Transverse colon (tissue), 4 donors: Measurements from ENCODE around the gene ZDHHC23. TPM values are rescaled to one million over a fixed set of nuclear protein-coding genes. Genes with fewer than 3 reads are reported as not detected.

ENCODE experiments used
- DNase-seq: peaks from one replicate; pipeline ENCODE4 v3.0.0-alpha.2; 2019
- H3K27ac ChIP-seq, 4 donors: fragments of 200-600 bp; sonication (generic); 2 replicates each; pipeline ENCODE4 v1.5.1; 2016 to 2018; ENCODE audit warnings: inconsistent platforms in 4 of 4
- H3K27me3 ChIP-seq: fragments of 200-600 bp; sonication (generic); 2 replicates; pipeline ENCODE4 v1.5.1; 2017; ENCODE audit warnings: inconsistent platforms
- H3K36me3 ChIP-seq, 4 donors: fragments of 200-600 bp; sonication (generic); 2 replicates each; pipeline ENCODE4 v1.5.1; 2017 to 2019; ENCODE audit warnings: inconsistent platforms in 4 of 4
- H3K4me1 ChIP-seq, 4 donors: fragments of 200-600 bp; sonication (generic); 2 replicates each; pipeline ENCODE4 v1.5.1; 2017 to 2020; ENCODE audit warnings: inconsistent platforms in 4 of 4
- H3K4me3 ChIP-seq, 4 donors: fragments of 200-600 bp; sonication (generic); 1 replicate in 1 of 4; 2 replicates in 3 of 4; pipeline versions ENCODE4 v1.5.1 to v1.6.1; 2017 to 2019; ENCODE audit warnings: inconsistent platforms in 4 of 4
- H3K9me3 ChIP-seq, 2 donors: fragments of 200-600 bp; sonication (generic); 2 replicates each; pipeline ENCODE4 v1.5.1; 2017 to 2019; ENCODE audit warnings: inconsistent platforms in 2 of 2
- EP300 ChIP-seq: sonication (generic); formaldehyde crosslinking; IDR thresholded peaks from one replicate; pipeline ENCODE4 v1.6.1; 2017; ENCODE audit warnings: antibody characterized with exemption, low read depth
- POLR2A ChIP-seq: fragments of 450-650 bp; IDR thresholded peaks from one replicate; pipeline ENCODE4 v1.6.1; 2016; ENCODE audit warnings: antibody characterized with exemption, mild to moderate bottlenecking, moderate library complexity
- POLR2AphosphoS5 ChIP-seq, 3 donors: sonication (generic); formaldehyde crosslinking; IDR thresholded peaks; one replicate each; pipeline ENCODE4 v1.6.1; 2016; ENCODE audit warnings: antibody characterized with exemption in 3 of 3
- WGBS, 2 donors: methylation state at CpG; one replicate each; pipeline ENCODE4 v1.1.5; 2018; ENCODE audit warnings: low coverage in 1 of 2; 5-methylcytosine and 5-hydroxymethylcytosine counted together
- in situ Hi-C, 4 donors: fragments of 200-750 bp; cut with MboI; loops; one replicate each; pipeline versions ENCODE4 v1.15.0 to v1.15.1; 2017; ENCODE audit warnings: low sequenced_read_pairs in 3 of 4, low pct_ligation_motif_present in 1 of 4, low pct_unique_long_range_greater_than_20kb in 1 of 4
- intact Hi-C: fragments of 100-400 bp; cut with DNase I; formaldehyde crosslinking; loops from one replicate; pipeline ENCODE4 v1.15.1; 2023; ENCODE audit warnings: low total_unique reads
- total RNA-seq, 4 donors: library from RNA; depleted of rRNA; stranded (reverse); fragments of >200 nt; gene quantifications; one replicate each; pipeline ENCODE4 v1.1.0, GENCODE V29; 2016
- TF ChIP-seq, protein P1 (sequence below), 5 experiments: fragments of 200-600 bp in 3 of 5; fragments of 450-650 bp in 2 of 5; sonication (generic) in 3 of 5; IDR thresholded peaks; 1 replicate in 2 of 5; 2 replicates in 3 of 5; pipeline ENCODE4 v1.5.1; 2016 to 2017; ENCODE audit warnings: antibody characterized with exemption in 5 of 5, inconsistent platforms in 3 of 5, mild to moderate bottlenecking in 2 of 5, moderate library complexity in 1 of 5

The ZDHHC23 gene
- total RNA-seq, 4 donors from 2014 or later, result 22.1 to 52.8 (median 42.6) TPM

DNA sequence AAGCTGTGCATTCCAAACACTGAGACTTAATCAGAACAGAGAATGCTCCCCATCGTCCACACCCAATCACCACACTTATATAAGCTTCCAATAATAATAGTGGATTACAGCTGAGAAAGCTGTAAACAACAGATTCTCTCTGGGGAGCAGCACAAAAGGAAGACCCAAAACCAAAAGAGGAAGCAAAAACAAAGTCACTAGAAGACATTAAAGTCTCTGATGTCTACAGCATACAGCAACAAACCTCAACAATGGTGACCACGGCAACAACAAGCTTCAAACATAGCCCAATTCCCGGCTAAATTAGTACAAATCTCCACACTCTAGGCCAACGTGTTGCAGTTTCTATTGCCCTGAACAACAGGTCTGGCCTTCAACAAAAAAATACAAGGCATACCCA is 37.7 kb downstream of the ZDHHC23 start:
- H3K4me1 ChIP-seq, result no peaks in the 10 kb centered on the region
- no peak for DNase-seq
- no peak overlapping the region for H3K27ac ChIP-seq
- no peak overlapping the region for H3K4me3 ChIP-seq
- intact Hi-C loops (no loop called here), in situ Hi-C loops (no loop called here)
- H3K9me3 ChIP-seq, result no peaks in the 10 kb centered on the region
- peaks cover 0 to 11% (median 0%) of the 10 kb centered on the region in 4 donors for H3K36me3 ChIP-seq
- 38 to 75% methylated on average over 1 to 4 of the region's 4 CpGs for WGBS, 2 donors
- no peak for TF ChIP-seq EP300
- no peak for TF ChIP-seq POLR2A
- no peak for TF ChIP-seq POLR2AphosphoS5 (IDR thresholded peaks at IDR 0.05)
- TF ChIP-seq, protein P1, sequence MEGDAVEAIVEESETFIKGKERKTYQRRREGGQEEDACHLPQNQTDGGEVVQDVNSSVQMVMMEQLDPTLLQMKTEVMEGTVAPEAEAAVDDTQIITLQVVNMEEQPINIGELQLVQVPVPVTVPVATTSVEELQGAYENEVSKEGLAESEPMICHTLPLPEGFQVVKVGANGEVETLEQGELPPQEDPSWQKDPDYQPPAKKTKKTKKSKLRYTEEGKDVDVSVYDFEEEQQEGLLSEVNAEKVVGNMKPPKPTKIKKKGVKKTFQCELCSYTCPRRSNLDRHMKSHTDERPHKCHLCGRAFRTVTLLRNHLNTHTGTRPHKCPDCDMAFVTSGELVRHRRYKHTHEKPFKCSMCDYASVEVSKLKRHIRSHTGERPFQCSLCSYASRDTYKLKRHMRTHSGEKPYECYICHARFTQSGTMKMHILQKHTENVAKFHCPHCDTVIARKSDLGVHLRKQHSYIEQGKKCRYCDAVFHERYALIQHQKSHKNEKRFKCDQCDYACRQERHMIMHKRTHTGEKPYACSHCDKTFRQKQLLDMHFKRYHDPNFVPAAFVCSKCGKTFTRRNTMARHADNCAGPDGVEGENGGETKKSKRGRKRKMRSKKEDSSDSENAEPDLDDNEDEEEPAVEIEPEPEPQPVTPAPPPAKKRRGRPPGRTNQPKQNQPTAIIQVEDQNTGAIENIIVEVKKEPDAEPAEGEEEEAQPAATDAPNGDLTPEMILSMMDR (IDR thresholded peaks at IDR 0.05), result no peak
- H3K27me3 ChIP-seq, result no peaks in the 10 kb centered on the region

DNA sequence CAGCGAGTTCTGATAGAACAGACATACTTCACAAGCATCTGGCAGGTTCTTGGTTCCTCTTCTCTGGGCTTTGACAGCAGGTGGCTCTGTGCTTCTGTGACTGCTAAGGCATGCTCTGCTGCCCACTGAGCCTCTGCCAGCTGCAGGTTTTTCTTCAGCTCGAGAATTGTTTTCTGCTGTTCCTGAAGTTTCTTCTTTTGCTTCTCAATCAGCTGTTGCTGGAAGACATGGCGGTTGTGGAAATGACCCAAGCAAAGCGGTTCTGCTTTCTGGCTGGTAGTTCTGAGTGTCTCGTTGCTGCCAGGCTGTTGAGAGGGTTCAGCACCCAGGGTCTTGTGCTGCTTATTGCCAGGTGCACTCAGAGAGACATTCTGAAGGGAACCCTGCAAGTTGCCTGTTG is 57.7 kb downstream of the ZDHHC23 start:
- Histone ChIP-seq H3K27ac (no peak overlapping the region), H3K9me3 (no peaks in the 10 kb centered on the region), H3K4me3 (no peak overlapping the region), H3K4me1 (no peaks in the 10 kb centered on the region), H3K27me3 (no peaks in the 10 kb centered on the region), H3K36me3 (peaks cover 0 to 15% (median 6%) of the 10 kb centered on the region in 4 donors)
- TF ChIP-seq, protein P1 (IDR thresholded peaks at IDR 0.05), result no peak
- TF ChIP-seq EP300 (no peak), POLR2AphosphoS5 (IDR thresholded peaks at IDR 0.05) (no peak), POLR2A (no peak)
- DNase-seq, result peak; percentile 10
- in situ Hi-C loops (no loop called here), intact Hi-C loops (no loop called here)
- 88 to 90% methylated on average over 2 to 5 of the region's 5 CpGs for WGBS, 2 donors

- Histone ChIP-seq H3K4me1 (no peaks in the 10 kb centered on the region), H3K9me3 (no peaks in the 10 kb centered on the region), H3K36me3 (peaks cover 0 to 11% (median 0%) of the 10 kb centered on the region in 4 donors), H3K27me3 (no peaks in the 10 kb centered on the region), H3K4me3 (no peak overlapping the region), H3K27ac (no peak overlapping the region)
- 85 to 86% methylated on average over 2 of the region's 2 CpGs for WGBS, 2 donors
- in situ Hi-C loops, result no loop called here
- no peak for DNase-seq
- intact Hi-C loops, result no loop called here
- TF ChIP-seq, protein P1 (IDR thresholded peaks at IDR 0.05), result no peak
- TF ChIP-seq POLR2A (no peak), POLR2AphosphoS5 (IDR thresholded peaks at IDR 0.05) (no peak), EP300 (no peak)
Measured at GRCh38 chr3:114011059-114011797, 63.4 kb downstream of the ZDHHC23 start.

Other genes with a start within 250 kb of the ZDHHC23 start
- 100 to 1,000 TPM in 2 of 4 donors, 10 to 100 TPM in 2; 55.7 to 116 (median 82.7) TPM for gene NAA50, start 201.8 kb upstream of the ZDHHC23 start, total RNA-seq
- gene ATP6V1A, start 201.0 kb upstream of the ZDHHC23 start, total RNA-seq, result 10 to 100 TPM; 21.9 to 47.2 (median 33.3) TPM
- 10 to 100 TPM in 3 of 4 donors, 1 to 10 TPM in 1; 2.6 to 24.5 (median 13.3) TPM for gene GRAMD1C, start 109.2 kb upstream of the ZDHHC23 start, total RNA-seq
- gene CCDC191, start 108.5 kb downstream of the ZDHHC23 start, total RNA-seq, result 10 to 100 TPM in 2 of 4 donors, 1 to 10 TPM in 2; 5.7 to 27.7 (median 11.7) TPM
- 10 to 100 TPM in 3 of 4 donors, 1 to 10 TPM in 1; 7.2 to 18.3 (median 14.7) TPM for gene QTRT2, start 108.7 kb downstream of the ZDHHC23 start, total RNA-seq
- gene DRD3, start 231.0 kb downstream of the ZDHHC23 start, total RNA-seq, result not detected